Right lobe of liver (tissue), 4 donors: Measurements from ENCODE around the gene CREBBP.

Experiments used
- CTCF ChIP-seq, 4 donors: fragments of 200-600 bp in 3 of 4; fragments of 450-650 bp in 1 of 4; IDR thresholded peaks; one replicate each; pipeline versions ENCODE4 v1.5.1 to v1.8.0; 2016 to 2022; ENCODE audit warnings: antibody characterized with exemption in 4 of 4, mild to moderate bottlenecking in 2 of 4
- POLR2A ChIP-seq: fragments of 450-650 bp; IDR thresholded peaks from one replicate; pipeline ENCODE4 v1.6.1; 2017; ENCODE audit warnings: antibody characterized with exemption, mild to moderate bottlenecking
- donor health status: DM: no; HTN: no; CAD: no.
- donor health status: DM: no; HTN: no; CAD: no.
- donor health status: DM: no; HTN: yes; CAD: no.

- TF ChIP-seq CTCF (IDR thresholded peaks at IDR 0.05) (no peak), POLR2A (no peak)
These were observed 142.4 kb downstream of the CREBBP start for GRCh38 chr16:3738128-3738527.
